ENCODE measurements around the gene FRS3.

DNA sequence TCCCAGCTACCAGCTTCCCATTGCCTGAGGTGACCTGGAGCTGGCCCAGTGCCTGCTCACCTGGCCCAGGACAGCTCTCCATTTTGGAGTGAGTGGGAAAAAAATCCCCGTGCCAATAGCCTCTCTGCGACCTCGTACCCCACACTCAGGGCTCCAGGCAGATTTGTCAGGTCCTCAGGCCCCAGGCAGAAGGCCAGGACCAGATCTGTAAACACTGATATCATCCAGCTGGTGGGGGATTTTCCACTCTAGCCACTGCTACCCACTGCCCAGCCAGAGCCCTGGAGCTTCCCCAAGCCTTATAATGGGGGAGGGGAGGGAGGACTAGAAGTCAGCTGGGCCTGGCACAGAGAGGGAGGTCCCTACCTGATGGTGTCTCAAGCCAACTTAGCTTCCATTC is 31.2 kb downstream of the FRS3 start:
- TF ChIP-seq EP300 (IDR thresholded peaks at IDR 0.05) (no peak), POLR2A (IDR thresholded peaks at IDR 0.05) (no peak)

All from tibial nerve (tissue), 3 donors.